HTR-8/SVneo (cell line): ENCODE measurements around the gene NEDD4L.
"Not testable (repeated sequence)": the region's sequence is repeated elsewhere in the genome, so short reads cannot be mapped to it uniquely, and the experiment has no call there.

Source experiments
- DNase-seq: peaks from one replicate; pipeline ENCODE4 v3.0.0; 2011; ENCODE audit warnings: low spot score, mixed read lengths; ENCODE audit not compliant: insufficient read length
- FAIRE-seq: peaks from 2 replicates; lab custom pipeline; 2011; peaks lifted over from hg19 to GRCh38; lab: Jason Lieb, UNC

NEDD4L gene

GRCh38 chr18:58370038-58370580, 326.1 kb downstream of the NEDD4L start:
- DNase-seq (no peak), FAIRE-seq (no peak)

DNA sequence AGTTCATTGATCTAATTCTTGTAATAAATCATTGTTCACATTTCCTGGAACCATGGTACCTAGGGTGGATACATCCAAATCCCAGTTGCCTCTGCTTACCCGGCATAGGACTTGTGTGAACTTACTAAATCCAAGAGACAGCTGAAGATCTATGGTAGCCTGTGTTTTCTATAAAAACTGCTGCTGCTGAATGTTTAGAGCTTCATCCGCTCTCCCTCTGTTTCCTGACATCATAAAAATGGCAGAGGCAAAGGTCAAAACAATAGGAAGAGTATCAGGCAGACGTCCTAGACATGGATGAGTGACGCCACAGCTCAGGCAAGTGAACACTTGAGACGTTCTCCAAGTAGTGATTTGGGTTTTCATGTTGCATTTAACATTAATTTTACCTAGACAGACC, 326.6 kb downstream of the NEDD4L start:
- DNase-seq = no peak

DNA sequence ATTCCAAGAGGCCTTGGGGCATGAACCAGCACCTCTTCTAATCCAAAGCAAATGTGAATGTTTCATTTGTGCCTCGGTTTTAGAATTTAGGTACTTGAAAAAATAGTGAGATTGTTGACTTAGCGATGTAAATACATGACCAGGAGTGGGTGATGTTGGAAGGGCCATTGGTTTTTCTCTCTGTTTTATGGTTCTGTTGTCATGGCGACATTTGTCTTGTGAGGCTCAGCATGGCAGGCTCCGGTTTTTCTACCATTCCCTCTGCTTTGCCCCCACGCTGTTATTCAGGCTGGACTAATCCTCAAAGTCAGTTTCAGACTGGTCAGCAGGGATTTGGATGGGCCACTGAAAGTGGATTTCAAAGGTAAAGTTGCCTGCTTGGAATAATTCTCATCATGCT, 329.5 kb downstream of the NEDD4L start:
- DNase-seq (no peak), FAIRE-seq (no peak)

More for the DNA sequence above, 326.6 kb downstream of the NEDD4L start:
- no peak for FAIRE-seq

- no peak for DNase-seq
- no peak for FAIRE-seq
Observed at GRCh38 chr18:58375051-58375450, 331.0 kb downstream of the NEDD4L start.

GRCh38 chr18:58378411-58379379, 334.7 kb downstream of the NEDD4L start:
- FAIRE-seq = no peak
- DNase-seq = no peak

DNA sequence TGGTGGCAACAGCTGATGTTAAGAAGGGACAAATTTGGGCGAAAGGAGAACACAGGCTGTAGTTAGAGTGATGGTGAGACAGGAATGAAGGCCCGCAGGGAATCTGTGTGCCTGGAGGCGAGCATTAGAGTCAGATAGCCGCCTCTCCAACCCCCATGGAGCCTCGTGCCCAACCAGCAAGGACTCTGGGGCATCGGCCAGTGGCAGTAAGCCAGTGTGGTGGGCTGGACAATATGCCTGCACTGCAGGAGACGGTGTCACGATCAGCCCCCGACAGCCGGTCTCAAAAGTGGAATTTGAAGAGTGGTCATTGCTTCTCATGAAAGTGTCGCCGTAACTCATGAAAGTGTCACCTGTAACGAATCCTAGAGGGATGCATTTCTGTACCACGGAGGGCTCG, 335.4 kb downstream of the NEDD4L start:
- DNase-seq (no peak), FAIRE-seq (no peak)

DNA sequence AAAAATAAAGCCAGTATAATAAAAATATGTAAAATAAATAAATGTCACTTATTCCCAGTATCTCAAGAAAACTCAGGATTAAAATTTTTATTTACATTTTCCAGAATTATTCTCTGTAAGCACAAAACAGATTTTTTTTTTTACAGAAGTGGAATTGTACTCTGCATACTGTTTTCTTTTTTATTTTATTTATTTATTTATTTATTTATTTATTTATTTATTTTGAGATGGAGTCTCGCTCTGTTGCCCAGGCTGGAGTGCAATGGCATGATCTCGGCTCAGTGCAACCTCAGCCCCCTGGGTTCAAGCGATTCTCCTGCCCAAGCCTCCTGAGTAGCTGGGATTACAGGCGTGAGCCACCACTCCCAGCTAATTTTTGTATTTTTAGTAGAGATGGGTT, 336.1 kb downstream of the NEDD4L start:
- DNase-seq, FAIRE-seq: not testable (repeated sequence)

- DNase-seq (no peak), FAIRE-seq (no peak)
Observed at GRCh38 chr18:58381676-58382411, 337.8 kb downstream of the NEDD4L start.

GRCh38 chr18:58382446-58382845, 338.4 kb downstream of the NEDD4L start:
- FAIRE-seq (no peak), DNase-seq (no peak)

DNA sequence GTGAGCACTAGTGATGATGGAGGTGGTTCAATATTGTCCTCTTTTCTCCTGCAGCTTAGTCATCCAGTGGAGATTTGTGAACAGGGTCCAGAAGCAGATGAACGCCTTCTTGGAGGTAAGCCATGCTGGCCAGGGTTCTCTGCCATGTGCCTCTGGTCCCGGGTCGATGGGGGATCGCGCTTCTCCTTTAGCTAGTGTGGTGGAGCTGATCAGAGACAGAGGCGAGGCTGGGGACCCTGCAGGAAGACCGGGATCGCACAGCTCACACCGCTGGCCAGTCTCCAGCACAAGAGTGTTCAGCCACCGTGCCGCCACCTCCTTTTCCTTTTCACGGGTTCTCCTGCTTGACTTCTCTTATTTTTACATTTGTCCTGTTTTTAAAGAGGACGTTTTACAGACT, 341.4 kb downstream of the NEDD4L start:
- FAIRE-seq (no peak), DNase-seq (no peak)

DNA sequence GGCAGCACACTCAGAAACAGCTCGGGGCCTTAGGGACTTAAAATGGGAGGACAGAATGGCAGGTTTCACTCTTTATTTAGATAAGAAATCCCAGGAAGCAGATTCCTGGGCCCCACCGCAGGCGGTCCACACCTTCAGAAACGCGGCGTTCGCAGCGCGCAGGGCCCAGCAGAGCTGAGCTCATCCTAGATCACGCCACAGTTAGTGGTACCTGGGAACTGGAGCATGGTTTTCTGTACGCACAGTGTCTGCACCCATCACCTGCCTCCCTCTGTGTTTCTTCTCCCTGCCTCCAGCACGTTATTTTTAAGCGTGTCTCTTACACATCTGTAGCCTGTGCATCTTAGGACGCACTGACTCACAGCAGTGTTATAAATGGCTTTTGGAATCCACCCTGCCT, 342.8 kb downstream of the NEDD4L start:
- FAIRE-seq (no peak), DNase-seq (no peak)

DNA sequence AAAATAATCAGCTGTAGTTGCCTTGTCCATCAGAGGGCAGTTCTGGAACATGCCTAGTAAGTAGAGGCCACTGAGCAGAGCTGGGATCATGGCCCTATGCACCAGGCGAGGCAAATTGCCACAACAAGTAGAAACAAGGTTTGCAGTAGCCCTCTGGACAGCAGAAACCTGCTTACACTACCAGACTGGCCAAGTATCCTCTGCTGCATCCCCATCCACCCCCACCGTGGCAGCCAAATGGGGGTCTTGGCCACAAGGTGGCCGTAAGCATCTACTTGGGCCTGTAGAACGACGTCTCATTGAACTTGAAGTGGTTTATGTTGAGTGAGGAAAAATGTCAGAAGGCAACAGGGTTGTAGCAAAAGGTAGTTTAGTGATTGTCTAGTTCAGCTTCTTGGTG, 343.7 kb downstream of the NEDD4L start:
- peak; percentile 69 for FAIRE-seq

GRCh38 chr18:58388736-58389135, 344.7 kb downstream of the NEDD4L start:
- DNase-seq (no peak), FAIRE-seq (no peak)

More for the DNA sequence above, 343.7 kb downstream of the NEDD4L start:
- no peak for DNase-seq

- FAIRE-seq = no peak
- no peak for DNase-seq
Observed at GRCh38 chr18:58389745-58390144, 345.7 kb downstream of the NEDD4L start.

- FAIRE-seq = no peak
- no peak for DNase-seq
Observed at GRCh38 chr18:58390399-58390798, 346.4 kb downstream of the NEDD4L start.

DNA sequence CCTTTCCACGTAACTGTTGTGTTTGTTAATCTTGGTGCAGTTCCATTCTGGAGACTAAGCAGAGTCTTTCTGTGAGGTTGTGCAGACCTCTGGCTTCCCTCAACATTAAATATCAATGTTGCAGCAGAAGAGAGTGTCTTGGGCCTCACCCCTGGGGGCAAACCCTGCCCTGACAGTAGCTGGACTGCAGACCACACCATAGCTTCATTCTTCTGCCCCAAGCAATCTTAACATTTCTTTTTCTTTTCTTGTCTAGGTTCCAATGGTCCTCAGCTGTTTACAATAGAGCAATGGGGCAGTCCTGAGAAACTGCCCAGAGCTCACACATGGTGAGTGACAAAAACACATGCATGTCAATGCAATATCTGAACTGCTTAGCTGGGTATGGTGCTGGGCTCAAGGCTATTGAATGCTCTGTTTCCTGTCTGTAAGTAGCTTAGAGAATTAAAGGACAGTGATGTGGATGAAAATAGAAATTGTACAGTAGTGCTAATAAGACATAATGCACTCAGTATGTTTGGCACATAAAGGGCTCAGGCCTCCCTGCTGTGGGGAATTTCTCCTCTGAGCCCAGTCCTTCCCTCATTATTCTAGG, 347.3 kb downstream of the NEDD4L start:
- FAIRE-seq (no peak), DNase-seq (no peak)

- no peak for DNase-seq
- no peak for FAIRE-seq
Observed at GRCh38 chr18:58391932-58392323, 347.9 kb downstream of the NEDD4L start.

DNA sequence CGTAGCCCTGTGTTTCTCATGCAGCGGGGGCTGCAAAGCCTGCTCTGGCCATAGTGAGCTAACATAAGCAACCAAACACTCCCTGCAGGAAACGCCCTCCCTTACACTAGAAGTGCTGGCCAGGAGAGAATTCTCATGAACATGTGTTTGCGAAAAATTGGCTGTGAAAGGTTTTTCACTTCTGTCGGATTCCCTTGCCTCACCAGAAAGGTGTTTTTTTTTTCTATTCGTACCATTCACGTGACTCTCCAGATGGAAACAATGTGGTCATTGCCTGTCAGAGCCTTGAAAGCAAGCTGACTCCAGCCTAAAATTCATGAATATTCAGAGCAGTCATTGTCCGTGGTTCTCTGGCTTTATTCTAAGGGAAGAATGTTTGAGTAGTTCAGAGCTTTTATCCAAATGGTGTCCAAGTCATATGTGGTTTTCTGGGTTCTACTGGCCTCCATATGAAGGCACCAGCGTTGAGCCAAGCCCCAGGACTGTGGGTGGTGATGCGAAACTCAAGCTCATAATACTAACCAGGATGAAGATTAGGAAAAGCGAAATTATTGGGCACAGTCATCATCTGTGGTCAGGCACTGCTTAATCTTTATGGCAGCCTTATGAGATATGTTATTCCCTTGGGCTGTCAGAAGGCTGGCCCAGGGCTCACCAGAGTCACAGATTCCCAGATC, 348.4 kb downstream of the NEDD4L start:
- DNase-seq = no peak
- FAIRE-seq = no peak

DNA sequence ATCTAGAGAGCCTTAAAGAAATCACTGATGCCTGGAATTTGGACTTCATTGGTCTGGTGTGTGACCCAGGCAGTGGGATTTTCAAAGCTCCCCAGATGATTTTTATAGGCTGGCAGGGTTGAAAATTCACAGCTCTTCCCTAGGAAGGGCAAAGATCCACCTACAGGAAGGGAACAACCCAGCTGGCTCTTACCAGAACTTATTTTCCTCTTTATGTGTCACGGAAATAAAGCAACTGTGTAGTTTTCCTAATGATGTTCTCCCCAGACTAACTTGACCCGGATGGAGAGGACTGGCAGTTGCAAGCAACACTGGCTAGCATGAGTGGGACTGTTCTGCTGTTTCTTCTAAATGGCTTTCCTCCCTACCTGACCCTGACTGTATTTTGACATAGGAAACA, 349.3 kb downstream of the NEDD4L start:
- DNase-seq (no peak), FAIRE-seq (no peak)

DNA sequence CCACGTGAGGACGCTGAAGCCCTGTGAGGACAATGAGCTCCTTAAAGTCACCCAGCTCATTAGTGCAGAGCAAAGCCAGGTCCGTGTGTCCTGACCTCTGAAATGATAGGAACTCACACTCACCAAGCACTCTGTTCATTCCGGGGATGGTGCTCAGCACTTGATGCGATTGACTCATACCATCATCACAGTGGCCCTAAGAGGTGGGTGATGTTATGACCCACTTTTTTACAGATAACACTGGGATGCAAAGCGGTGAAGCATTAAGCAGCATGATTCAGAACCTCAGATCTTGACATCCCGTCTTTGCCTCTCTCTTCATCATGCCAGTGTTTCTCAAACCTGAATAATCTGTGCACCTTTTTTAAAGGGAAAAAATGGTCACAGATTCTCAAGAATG, 350.0 kb downstream of the NEDD4L start:
- no peak for FAIRE-seq
- no peak for DNase-seq
